Caki2 (cell line): ENCODE data around the gene SRR. TPM values are rescaled to one million over a fixed set of nuclear protein-coding genes. Genes with fewer than 3 reads are reported as not detected.

Source experiments
- DNase-seq: peaks from one replicate; pipeline ENCODE4 v3.0.0-alpha.2; 2015; ENCODE audit warnings: low read depth
- in situ Hi-C: cut with HindIII; loops from 2 replicates; pipeline ENCODE4 v1.10.0; 2016; ENCODE audit warnings: low sequenced_read_pairs, low pct_unique_long_range_greater_than_20kb, mixed read lengths
- total RNA-seq: library from RNA; depleted of rRNA; stranded (reverse); fragments of >200 nt; shearing (Covaris generic); gene quantifications from 2 replicates; pipeline ENCODE4 v1.2.3, GENCODE V29; 2014; ENCODE audit warnings: low replicate concordance

SRR gene
- total RNA-seq, 1 experiment from 2014 or later: 28.3 TPM

DNA sequence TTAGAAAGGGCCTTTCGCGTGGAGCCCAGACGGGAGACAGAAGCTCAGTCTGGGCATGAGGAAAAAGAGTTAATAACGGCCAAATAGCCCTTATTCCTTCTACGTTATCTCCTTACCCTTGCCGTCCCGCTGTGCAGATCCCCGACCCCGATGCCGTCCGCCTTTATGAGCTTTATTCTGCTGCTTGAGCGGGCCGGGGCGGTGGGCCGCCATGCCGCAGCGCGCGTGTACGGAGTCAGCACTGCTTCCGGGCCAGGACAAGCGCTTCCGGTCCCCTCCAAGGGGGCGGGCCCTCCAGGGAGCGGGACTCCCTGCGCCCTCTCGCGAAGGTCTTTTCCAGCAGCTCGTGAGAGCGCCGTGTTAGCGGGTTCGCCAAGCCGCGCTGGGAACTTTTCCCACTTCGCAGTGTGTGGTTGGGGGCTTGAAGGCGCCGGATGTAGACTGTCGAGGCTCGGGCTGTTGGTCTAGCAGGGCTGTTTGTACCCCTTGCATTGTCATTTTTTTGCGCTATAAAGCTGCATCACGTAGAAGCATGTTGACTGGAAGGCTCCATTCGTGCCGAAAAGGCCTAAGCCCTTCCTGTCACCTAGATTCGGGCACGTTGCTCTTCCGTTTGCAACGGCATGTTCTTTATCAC, 32.6 kb downstream of the SRR start, which contains the start of gene TSR1:
Gene TSR1, minus strand, starts transcription at position 243 of the 637 bp plus-strand sequence. Its CDS starts 30 bp downstream, at position 213.
- peak; percentile 78 for DNase-seq
- in situ Hi-C loops: no loop called here

- DNase-seq: peak; percentile 25
- in situ Hi-C loops: no loop called here
These were observed 33.2 kb downstream of the SRR start, which contains the start of gene SGSM2 for GRCh38 chr17:2336852-2337543. TSS of gene SGSM2 (plus strand) at chr17:2337501. CDS start at chr17:2337689, 188 bp downstream.

GRCh38 chr17:2337544-2338314, 34.0 kb downstream of the SRR start:
- DNase-seq: peak; percentile 54
- in situ Hi-C loops: no loop called here

- DNase-seq: no peak
- in situ Hi-C loops: no loop called here
These were observed 34.5 kb downstream of the SRR start for GRCh38 chr17:2338315-2338657.

DNA sequence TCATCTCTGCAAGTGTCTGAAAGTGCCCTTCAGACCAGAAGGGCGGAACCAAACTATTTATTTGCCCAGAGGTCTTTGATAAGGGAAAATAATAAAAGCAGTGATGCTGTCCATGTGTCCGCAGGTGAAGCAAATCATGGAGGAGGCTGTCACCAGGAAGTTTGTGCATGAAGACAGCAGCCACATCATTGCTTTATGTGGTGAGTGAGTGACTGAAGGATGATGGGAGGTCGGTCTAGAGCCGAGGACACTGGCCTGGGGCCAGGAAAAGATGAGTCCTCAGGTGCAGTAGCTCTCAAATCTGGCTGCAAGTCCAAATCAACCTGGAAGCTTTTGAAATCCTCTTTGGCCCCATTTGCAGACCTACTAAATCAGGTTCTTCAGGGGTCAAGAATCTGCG, 39.7 kb downstream of the SRR start:
- in situ Hi-C loops: no loop called here
- no peak for DNase-seq

GRCh38 chr17:2344528-2344927, 40.8 kb downstream of the SRR start:
- in situ Hi-C loops: no loop called here
- DNase-seq: no peak

GRCh38 chr17:2346475-2346874, 42.7 kb downstream of the SRR start:
- DNase-seq: no peak
- in situ Hi-C loops: no loop called here

GRCh38 chr17:2347805-2348685, 44.3 kb downstream of the SRR start:
- DNase-seq: peak; percentile 69
- in situ Hi-C loops: no loop called here

DNA sequence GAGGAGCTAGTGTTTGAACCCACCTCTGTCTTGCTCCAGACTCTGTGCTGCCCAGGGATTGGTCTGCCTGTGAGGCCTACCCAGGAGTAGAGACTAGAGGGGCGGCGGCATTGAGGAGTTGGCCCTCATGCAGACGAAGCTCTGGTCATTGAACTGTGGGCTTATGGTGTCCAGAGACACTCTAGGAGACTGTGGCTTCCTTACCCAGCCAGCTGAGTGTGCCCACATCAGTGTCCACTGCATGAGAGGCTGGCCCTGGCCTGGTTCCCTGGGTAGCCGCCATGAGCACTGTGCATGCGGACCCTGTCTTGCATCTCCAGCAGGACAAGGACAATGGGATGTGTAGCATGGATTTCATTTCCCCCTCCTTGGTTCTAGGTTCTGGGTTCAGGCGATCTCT, 47.5 kb downstream of the SRR start:
- no peak for DNase-seq
- in situ Hi-C loops: no loop called here

DNA sequence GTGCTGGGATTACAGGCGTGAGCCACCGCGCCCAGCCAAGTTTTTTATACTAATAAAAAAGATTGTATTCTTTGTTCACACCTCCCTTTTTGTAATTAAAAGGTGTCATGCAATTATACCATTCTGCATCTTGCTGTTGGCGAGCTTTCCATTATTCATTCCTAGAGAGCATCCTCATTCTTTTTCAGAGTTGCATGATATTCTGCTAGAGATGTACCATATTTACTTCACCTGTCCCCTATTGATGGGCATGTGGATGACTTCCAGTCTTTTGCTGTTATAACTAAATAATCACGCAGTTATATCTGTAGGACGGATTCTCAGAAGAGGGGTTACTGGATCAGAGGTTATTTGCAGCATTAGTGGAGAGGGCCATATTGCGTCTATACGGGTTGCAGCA, 50.6 kb downstream of the SRR start:
- in situ Hi-C loops: no loop called here
- DNase-seq: no peak

DNA sequence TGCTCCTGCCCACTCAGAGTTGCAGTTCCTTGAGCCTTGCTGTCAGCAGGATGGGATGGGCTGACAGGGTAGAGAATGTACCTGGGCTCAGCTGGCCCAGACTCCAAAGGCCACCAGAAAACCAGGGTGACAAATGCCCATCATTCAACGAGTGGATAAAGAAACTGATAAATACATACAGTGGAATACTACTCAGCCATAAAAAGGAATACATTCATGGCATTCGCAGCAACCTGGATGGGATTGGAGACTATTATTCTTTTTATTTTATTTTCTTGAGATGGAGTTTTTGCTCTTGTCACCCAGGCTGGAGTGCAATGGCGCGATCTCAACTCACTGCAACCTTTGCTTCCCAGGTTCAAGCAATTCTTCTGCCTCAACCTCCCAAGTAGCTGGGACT, 53.5 kb downstream of the SRR start:
- in situ Hi-C loops: no loop called here
- DNase-seq: no peak

GRCh38 chr17:2357931-2358434, 54.2 kb downstream of the SRR start:
- in situ Hi-C loops: no loop called here
- no peak for DNase-seq

DNA sequence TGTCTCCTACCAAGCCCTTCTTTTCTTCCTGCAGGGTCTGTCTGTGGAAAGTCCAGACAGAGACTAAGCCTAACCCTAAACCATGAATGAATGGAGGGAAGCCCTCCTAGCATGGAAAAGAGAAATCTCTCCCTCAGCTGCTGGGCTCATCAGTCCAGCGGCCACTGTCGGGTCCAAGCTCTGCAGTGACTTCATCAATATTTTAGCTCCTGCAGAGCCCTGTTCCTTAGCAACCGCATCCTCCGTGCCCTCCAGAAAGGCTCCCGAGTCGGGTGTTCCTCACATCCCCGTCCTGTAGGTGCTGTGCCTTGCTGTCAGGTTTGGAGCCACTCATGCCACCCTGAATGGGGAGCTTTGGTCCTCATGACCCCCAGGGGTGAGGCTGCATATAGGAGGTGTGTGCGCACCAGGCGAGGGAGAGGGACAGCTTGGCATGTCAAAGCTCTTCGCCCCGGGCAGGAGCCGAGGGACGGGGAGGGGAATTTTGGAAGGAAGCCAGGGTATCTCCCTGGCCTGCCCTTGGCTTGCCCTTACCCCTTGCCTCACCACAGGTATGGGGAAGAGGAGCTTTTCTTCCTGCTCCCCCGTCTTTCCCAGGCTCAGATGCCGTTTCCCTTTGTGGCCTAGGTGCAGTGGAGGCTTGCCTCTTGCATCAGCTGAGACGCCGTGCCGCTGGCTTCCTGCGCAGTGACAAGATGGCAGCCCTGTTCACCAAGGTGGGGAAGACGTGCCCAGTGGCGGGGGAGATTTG, 57.4 kb downstream of the SRR start:
- no peak for DNase-seq
- in situ Hi-C loops: no loop called here

DNA sequence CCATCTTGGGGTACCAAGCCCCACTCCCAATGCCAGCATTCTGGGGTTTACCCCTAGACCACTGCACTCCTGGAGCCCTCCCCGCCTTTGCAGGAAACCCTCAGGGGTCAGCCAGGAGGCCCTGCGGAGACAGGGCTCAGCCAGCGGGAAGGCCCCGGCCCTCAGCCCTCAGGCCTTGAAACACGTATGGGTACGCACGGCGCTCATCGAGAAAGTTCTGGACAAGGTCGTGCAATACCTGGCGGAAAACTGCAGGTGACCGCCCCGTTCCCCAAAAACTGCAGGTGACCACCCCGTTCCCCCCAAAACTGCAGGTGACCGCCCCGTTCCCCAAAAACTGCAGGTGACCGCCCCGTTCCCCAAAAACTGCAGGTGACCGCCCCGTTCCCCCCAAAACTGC, 58.3 kb downstream of the SRR start:
- no peak for DNase-seq
- in situ Hi-C loops: no loop called here

GRCh38 chr17:2362416-2362815, 58.7 kb downstream of the SRR start:
- in situ Hi-C loops: no loop called here
- DNase-seq: no peak

DNA sequence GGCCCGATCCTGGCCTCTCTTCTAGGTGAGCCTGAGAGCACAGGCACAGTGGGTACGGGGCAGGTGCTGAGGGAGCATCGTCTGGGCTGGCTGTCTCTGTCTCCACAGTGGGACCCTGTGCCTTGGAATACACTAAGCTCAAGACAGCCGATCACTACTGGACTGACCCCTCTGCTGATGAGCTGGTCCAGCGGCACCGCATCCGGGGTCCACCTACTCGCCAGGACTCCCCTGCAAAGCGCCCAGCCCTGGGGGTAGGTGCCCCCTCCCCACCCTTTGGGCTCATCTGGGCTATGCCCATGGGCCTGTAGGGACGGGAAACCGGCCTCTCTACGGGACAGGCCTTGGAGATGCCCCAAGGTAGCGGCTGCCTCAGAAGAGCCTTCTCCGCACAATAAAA, 59.1 kb downstream of the SRR start:
- in situ Hi-C loops: no loop called here
- DNase-seq: no peak

DNA sequence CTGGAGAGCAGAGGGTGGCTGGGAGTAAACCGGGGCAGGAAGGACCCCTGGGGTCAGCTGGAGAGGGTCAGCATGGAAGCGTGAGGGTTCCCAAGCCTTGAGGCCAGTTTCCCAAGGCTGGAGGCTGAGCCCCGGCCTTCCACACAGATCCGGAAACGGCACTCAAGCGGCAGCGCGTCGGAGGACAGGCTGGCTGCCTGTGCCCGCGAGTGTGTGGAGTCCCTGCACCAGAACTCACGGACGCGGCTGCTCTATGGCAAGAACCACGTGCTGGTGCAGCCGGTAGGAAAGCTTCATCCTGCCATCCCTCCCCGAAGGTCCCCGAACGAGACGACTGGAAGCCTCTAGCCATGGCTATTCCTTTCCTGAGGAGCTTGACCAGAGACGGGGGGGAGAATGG, 59.6 kb downstream of the SRR start:
- in situ Hi-C loops: no loop called here
- DNase-seq: no peak
